ENCODE results near the gene CDCP1.

DNA sequence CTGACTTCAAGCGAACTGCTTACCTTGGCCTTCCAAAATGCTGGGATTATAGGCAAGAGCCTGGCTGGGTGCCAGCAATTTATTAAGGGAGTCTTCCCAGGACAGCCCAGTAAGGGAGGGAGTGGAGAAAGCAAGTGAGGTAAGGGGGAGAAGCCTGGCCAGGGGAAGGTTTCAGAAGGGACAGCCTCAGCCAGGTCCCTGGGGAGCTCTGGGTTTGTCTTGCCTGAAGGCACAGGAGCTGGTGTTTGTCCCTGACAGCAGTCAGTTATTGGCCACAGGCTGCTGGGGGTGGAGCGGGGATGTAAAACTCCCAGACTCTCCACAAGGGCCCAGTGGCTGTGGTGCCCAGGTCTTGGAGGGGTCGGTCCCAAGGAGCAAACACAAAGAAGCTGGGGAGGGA lies 33.0 kb upstream of the CDCP1 start:
- TF ChIP-seq, protein P1, sequence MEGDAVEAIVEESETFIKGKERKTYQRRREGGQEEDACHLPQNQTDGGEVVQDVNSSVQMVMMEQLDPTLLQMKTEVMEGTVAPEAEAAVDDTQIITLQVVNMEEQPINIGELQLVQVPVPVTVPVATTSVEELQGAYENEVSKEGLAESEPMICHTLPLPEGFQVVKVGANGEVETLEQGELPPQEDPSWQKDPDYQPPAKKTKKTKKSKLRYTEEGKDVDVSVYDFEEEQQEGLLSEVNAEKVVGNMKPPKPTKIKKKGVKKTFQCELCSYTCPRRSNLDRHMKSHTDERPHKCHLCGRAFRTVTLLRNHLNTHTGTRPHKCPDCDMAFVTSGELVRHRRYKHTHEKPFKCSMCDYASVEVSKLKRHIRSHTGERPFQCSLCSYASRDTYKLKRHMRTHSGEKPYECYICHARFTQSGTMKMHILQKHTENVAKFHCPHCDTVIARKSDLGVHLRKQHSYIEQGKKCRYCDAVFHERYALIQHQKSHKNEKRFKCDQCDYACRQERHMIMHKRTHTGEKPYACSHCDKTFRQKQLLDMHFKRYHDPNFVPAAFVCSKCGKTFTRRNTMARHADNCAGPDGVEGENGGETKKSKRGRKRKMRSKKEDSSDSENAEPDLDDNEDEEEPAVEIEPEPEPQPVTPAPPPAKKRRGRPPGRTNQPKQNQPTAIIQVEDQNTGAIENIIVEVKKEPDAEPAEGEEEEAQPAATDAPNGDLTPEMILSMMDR (IDR thresholded peaks at IDR 0.05), result no peak
- TF ChIP-seq POLR2AphosphoS5 (IDR thresholded peaks at IDR 0.05) (no peak), POLR2A (IDR thresholded peaks at IDR 0.05) (no peak), EP300 (IDR thresholded peaks at IDR 0.05) (no peak)

All from upper lobe of left lung (tissue), 4 donors.